ENCODE measurements around the gene SPATS1.
A peak's percentile ranks its signal among the peaks of the same experiment; 100 is the strongest.

Gene SPATS1, protein sequence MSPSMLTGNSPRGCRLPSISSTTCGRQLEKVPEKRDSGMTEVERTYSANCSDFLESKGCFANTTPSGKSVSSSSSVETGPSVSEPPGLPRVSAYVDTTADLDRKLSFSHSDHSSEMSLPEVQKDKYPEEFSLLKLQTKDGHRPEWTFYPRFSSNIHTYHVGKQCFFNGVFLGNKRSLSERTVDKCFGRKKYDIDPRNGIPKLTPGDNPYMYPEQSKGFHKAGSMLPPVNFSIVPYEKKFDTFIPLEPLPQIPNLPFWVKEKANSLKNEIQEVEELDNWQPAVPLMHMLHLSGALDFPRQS

GRCh38 chr6:44342489-44342888 is at the start of gene SPATS1:
Gene SPATS1, plus strand, starts transcription at chr6:44342650. Its CDS starts 446 bp downstream, at chr6:44343096.
- DNase-seq = peak; percentile 66

DNA sequence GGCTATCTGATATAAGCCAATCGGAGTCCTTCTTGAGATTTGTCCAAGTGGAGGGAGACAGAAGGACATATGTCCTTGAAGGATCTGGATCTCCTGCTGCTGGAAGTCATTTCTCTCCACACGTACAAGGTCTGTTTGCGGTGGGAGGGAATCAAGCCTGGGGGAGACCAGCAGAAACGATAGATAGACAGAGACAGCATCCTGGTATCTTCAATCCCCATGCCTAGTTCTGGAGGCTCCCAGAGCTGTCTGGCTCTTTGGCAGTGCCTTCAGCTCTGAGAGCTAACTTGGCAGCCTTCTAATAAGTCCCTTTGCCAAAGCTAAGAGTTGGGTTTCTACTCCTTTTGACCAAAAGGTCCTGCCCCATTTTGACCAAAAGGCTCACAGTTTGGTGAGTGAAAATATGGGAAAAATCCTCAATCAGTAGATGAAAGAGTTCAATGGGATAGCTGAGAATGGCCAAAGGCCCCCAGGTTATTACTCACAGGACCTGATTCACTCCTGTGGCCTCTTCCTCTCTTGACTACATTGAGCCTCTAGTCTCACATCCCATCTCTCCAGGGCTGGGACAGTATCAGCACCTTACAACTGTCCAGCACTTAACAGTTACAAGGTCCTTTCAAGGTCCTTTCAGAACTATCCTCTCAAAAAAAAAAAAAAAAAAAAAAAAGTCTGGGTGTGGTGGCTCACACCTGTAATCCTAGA is 49.6 kb upstream of the SPATS1 start:
- DNase-seq = no peak

- no peak for DNase-seq
These were observed 47.3 kb upstream of the SPATS1 start for GRCh38 chr6:44294832-44295791.

DNA sequence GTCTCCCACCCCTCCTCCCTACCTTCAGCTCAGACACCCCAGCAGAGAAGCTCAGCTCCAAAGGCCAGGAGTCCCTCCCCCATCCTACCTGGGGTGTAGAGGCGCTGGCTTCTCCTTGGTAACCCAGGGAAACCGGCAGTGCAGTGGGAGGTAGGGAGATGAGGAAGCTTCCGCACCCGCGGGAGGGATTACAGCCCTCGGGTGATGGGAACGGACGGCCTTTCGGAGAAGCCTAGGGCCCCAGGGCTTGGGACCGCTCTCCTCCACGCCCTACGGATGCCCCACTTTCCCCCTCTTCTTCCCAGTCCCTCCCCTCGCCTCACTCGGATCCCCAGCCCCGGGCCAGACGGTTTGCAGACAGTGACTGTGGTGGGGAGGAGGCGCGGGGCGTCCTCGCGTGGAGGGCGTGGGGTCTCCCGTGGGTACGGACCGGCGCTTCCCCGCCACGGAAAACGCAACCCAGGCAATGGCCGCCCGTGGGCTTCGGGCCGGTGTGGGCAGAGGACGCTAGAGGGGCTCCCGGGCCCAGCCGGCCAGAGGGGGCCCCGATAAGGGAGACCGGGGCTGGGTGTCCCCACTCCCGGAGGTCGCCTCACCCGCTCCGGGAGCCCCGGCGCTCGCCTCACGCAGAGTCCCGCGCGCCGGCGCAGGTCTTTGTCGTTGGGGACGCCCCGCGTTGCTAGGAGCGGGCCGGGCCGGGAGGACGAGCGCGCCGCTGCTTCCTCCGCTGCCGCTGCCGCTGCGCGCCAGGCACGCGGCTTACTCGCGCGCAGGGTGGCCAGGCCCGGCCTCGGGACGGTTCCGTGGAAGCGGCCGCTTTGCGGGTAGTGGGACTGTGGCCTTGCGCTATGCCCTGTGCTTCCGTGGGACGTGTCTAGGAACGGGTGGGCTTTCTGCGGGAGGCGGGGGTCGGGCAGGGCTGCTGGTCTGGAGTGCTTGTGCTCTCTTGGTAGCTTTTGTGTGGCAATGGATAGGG is 45.1 kb upstream of the SPATS1 start:
- no peak for DNase-seq

GRCh38 chr6:44298055-44298803 is 44.2 kb upstream of the SPATS1 start:
- no peak for DNase-seq

GRCh38 chr6:44298864-44299263 is 43.6 kb upstream of the SPATS1 start:
- DNase-seq = no peak

DNA sequence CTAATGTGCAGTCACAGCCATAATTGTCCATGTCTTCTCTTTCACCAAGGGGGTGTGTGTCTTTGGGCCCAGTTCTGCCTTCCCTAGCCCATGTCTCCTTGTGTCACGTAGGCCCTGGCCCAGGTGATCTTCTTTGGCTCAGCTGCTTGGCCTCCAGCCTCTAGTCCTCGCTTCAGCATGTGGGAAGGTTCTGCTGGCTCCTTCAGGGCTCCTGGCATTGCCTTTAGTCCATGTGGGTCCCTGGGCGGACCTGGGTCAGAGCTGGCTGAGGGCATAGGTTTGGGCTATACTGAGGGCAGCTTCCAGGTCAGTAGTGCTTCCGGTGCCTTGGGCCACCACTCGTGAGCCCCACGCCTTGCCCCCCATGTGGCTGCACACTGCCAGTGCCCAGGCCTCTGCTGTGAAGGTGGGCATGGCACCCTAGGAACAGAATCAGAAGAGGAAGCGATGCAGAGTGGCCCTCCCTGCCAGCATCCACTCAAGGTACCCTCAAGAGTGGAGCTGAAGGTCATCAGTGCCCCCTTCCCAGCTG is 42.1 kb upstream of the SPATS1 start:
- no peak for DNase-seq

DNA sequence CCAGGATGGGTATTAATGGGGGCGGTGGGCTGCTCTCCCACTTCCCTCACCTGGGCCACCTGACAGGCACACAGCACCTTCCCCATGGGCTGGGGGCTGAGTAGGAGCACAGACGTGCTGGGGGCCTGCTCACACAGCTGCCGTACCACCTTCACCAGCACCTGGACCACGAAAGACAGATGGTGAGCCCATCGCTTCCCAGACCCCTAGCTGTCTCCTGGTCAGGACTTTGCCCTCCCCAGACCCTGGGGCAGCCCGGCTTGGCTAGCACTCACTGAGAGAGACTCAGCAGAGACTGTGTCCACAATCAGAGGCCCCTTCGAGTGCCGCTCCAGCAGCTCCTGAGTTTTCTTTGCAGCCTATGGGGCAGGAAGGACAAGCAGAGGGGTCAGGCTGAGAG is 41.3 kb upstream of the SPATS1 start:
- DNase-seq = no peak

GRCh38 chr6:44301782-44302564 is 40.5 kb upstream of the SPATS1 start:
- no peak for DNase-seq

GRCh38 chr6:44302856-44303255 is 39.6 kb upstream of the SPATS1 start:
- no peak for DNase-seq

DNA sequence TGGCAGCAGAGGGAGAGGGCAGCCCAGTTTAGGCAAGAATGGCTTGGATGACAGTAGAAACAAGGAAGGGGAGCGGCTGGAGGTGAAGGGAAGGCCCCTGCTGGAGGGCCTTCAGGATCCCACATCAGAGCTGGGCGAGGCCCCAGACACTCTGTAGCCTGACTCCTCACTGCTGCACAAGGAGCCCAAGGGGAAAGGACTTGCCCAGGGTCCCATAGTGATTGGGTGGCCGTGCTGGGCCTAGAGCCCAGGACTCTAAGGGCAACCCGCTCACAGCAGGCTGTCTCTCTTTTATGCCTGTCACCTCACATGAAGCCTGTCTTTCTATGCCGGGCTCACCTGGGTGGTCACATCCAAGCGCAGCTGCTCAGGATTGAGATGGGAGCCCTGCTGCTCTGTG is 38.6 kb upstream of the SPATS1 start:
- DNase-seq = no peak

DNA sequence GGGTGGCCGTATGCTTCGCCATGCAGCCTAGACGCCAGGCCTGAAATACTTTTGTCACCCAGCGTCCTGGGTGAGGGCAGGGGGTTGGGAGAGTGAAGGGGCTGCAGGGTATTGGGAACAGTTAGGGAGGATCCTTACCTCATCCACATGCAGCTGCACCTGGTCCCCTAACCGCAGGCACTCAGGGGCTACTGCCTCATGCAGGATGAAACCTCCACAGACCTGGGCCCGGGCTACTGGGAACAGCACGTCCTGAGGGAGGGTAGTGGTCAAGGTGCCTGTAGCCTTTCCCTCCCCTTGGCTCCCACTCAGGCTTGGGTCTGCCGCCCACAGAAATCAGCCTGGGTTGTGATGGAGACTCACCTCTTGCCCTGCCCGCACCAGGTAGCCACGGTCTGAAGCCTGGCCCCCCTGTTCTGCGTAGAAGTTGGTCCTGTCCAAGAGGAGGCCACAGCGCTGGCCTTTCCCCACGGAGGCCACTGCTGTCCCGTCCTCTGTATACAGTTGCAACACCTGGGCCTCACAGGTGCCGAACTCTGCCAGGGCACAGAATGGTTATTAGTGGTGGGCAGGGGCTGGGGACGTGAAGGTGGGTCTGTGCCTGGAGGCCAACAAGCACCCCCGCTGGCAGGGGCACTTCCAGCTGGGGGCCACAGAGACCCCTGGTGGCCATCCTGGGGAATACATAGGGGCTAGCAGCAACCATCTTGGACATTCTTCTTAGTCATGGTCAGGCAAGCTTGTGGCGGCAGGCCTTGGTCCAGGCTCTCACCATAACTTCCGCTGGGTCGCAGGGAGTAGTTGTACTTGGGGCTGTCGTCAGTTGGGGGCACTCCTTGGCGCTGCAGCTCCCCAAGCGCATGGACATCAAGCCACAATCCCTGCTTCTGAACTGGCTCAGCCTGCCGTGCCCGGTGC is 37.9 kb upstream of the SPATS1 start:
- DNase-seq = peak; percentile 37

DNA sequence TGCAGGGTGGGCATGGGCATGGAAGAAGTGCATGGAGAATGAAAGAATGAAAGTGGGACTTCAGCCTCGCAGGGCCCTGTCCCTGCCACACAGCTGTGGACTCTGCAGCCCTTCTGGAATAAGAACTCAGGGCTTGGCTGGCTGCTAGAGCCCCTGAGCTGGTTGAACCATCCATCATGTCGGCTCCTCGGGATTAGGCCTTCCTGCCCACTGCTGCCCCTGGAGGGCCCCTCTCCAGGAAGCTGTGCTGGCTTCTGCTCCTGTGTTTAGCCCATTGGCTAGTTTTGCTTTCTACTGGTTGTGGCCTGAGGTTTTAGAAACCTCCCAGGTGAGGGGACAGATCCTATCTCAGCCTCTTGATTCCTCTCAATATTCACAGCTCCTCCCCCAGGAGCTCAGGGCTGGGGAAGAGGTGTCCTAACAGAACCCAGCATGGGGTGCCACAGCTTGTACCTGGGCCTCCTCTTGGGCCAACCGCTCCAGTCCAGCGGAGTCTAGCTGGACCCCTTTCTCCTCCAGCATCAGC is 37.2 kb upstream of the SPATS1 start:
- no peak for DNase-seq

GRCh38 chr6:44306710-44307109 is 35.7 kb upstream of the SPATS1 start:
- no peak for DNase-seq

GRCh38 chr6:44307217-44307616 is 35.2 kb upstream of the SPATS1 start:
- no peak for DNase-seq

DNA sequence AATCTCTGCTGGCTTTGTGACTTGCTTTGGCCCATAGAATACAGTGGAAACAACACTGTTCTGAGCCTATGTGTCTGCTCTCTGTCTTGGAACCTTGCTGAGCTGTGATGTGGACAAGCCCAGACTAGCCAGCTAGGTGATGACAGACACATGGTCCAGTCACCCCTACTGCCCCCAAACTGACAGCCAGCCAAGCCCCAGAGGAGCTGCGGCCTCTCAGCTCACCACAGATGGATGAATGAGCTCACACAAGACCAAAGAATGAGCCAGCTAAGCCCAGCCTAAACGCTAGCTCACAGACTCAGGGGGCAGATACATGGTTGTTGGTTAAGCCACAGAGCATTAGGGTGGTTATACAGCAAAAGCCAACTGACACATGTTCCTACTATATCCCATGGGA is 33.4 kb upstream of the SPATS1 start:
- no peak for DNase-seq

- no peak for DNase-seq
These were observed 32.8 kb upstream of the SPATS1 start for GRCh38 chr6:44309631-44310030.

GRCh38 chr6:44310241-44310640 is 32.2 kb upstream of the SPATS1 start:
- DNase-seq = no peak

GRCh38 chr6:44311304-44311703 is 31.1 kb upstream of the SPATS1 start:
- DNase-seq = no peak

Measured in NCI-H1092 treated with DMSO at 0.1 percent for 48 hours (cell line).